GM19467 (cell line): ENCODE results near the gene FGF13.

Source experiments
- ATAC-seq: cut with Tn5 transposase; IDR thresholded peaks from one replicate; pipeline ENCODE4 v1.9.1; 2021; ENCODE audit warnings: mild to moderate bottlenecking, moderate library complexity; ENCODE audit not compliant: unreplicated experiment

Gene FGF13

GRCh38 chrX:138664466-138664865 is 47.1 kb downstream of the FGF13 start:
- ATAC-seq, result no peak

GRCh38 chrX:138664016-138664415 is 47.5 kb downstream of the FGF13 start:
- ATAC-seq, result no peak

GRCh38 chrX:138651494-138651893 is 60.0 kb downstream of the FGF13 start:
- no peak for ATAC-seq

GRCh38 chrX:138648568-138648967 is 62.9 kb downstream of the FGF13 start:
- ATAC-seq, result no peak

GRCh38 chrX:138638996-138639395 is 72.5 kb downstream of the FGF13 start:
- no peak for ATAC-seq
